ENCODE data around the gene LHX4. TPM values are rescaled to one million over a fixed set of nuclear protein-coding genes. Genes with fewer than 3 reads are reported as not detected.

Gene LHX4
- total and polyA plus RNA-seq, 4 donors = under 0.01 to 0.19 (median 0.05) TPM

DNA sequence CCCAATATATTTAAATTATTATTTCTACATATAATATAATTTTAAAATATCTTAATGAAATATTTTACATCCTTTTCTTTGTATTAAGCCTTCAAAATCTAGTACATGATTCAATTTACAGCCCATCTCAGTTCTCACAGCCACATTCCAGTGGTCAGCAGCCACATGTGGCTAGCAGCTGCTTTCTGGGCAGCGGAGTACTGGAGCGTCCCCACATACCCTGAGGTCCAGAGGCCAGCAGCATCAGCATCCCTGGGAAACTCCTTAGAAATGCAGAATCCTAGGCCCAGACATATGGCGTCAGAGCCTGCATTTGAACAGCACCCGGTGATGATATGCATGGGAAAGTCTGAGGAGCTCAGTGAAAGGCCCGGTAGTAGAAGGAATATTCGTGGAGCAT, 8.6 kb upstream of the LHX4 start:
- WGBS = 89% methylated on average over 6 of the region's 6 CpGs
- H3K9ac ChIP-seq (ENCODE audit: low read depth in 1 of 2, low read length in 2 of 2) = no peak overlapping the region
- no peak for DNase-seq (ENCODE audit: low spot score)
- peaks cover 0 to 6% (median 0%) of the 10 kb centered on the region in 4 donors for H3K27me3 ChIP-seq (ENCODE audit: control insufficient read depth in 4 of 4, insufficient read depth in 4 of 4, low read length in 3 of 4)
- TF ChIP-seq FOXA2 (IDR thresholded peaks at IDR 0.05) = no peak
- no peak for TF ChIP-seq JUND (IDR thresholded peaks at IDR 0.05)
- TF ChIP-seq SP1 (IDR thresholded peaks at IDR 0.05) = no peak
- TF ChIP-seq, protein P1, sequence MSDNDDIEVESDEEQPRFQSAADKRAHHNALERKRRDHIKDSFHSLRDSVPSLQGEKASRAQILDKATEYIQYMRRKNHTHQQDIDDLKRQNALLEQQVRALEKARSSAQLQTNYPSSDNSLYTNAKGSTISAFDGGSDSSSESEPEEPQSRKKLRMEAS (IDR thresholded peaks at IDR 0.05) = no peak
- no peak for TF ChIP-seq REST (IDR thresholded peaks at IDR 0.05)
- no peak for TF ChIP-seq TAF1 (conservative IDR thresholded peaks at IDR 0.05)
- no peaks in the 10 kb centered on the region for H3K9me3 ChIP-seq (ENCODE audit: control insufficient read depth in 4 of 4, low read length in 3 of 4)
- H3K27ac ChIP-seq (ENCODE audit: low read depth in 1 of 2, low read length in 2 of 2) = no peak overlapping the region
- H3K36me3 ChIP-seq (ENCODE audit: control insufficient read depth in 4 of 4, insufficient read depth in 3 of 4, low read depth in 1 of 4, low read length in 3 of 4) = no peaks in the 10 kb centered on the region
- no peak overlapping the region for H3K4me3 ChIP-seq (ENCODE audit: low read depth in 1 of 3, low read length in 3 of 3)
- H3K4me1 ChIP-seq (ENCODE audit: control insufficient read depth in 4 of 4, insufficient read depth in 4 of 4, low read length in 3 of 4) = no peaks in the 10 kb centered on the region

DNA sequence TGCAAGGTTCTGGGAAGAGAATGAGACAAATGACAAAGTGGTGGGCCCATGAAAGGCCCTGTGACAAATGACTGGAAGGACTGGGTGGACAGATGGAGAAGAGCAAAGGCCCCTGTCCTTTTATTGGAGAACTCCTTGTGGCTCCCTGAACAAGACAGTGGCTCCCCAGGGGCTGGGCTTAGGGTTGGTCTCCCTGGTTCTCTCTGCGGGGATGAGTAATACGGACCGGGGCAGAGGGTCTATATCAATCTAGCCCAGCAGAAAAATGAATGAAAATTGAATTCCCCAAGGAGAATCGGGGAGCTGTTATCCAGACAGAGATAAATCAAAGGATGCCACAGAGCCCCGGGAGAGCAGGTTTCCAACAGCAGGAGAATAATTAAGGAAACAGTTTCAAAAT, 5.2 kb upstream of the LHX4 start:
- H3K4me1 ChIP-seq (ENCODE audit: control insufficient read depth in 4 of 4, insufficient read depth in 4 of 4, low read length in 3 of 4) = peaks cover 6 to 12% (median 8%) of the 10 kb centered on the region in 4 donors
- no peak overlapping the region for H3K27ac ChIP-seq (ENCODE audit: low read depth in 1 of 2, low read length in 2 of 2)
- no peaks in the 10 kb centered on the region for H3K9me3 ChIP-seq (ENCODE audit: control insufficient read depth in 4 of 4, low read length in 3 of 4)
- no peak overlapping the region for H3K4me3 ChIP-seq (ENCODE audit: low read depth in 1 of 3, low read length in 3 of 3)
- DNase-seq (ENCODE audit: low spot score) = no peak
- H3K27me3 ChIP-seq (ENCODE audit: control insufficient read depth in 4 of 4, insufficient read depth in 4 of 4, low read length in 3 of 4) = peaks cover 0 to 17% (median 6%) of the 10 kb centered on the region in 4 donors
- no peak overlapping the region for H3K9ac ChIP-seq (ENCODE audit: low read depth in 1 of 2, low read length in 2 of 2)
- no peaks in the 10 kb centered on the region for H3K36me3 ChIP-seq (ENCODE audit: control insufficient read depth in 4 of 4, insufficient read depth in 3 of 4, low read depth in 1 of 4, low read length in 3 of 4)
- WGBS = 68% methylated on average over 5 of the region's 5 CpGs
- TF ChIP-seq FOXA1 (IDR thresholded peaks at IDR 0.05) = no peak
- TF ChIP-seq GABPA (IDR thresholded peaks at IDR 0.05 in 1 of 2, conservative IDR thresholded peaks at IDR 0.05 in 1 of 2) = no peak
- TF ChIP-seq ZBTB33 (IDR thresholded peaks at IDR 0.05) = no peak
- no peak for TF ChIP-seq RAD21 (IDR thresholded peaks at IDR 0.05)
- TF ChIP-seq ATF3 (IDR thresholded peaks at IDR 0.05) = no peak
- TF ChIP-seq, protein P1 (IDR thresholded peaks at IDR 0.05) = no peak
- no peak for TF ChIP-seq FOXA2 (IDR thresholded peaks at IDR 0.05)
- no peak for TF ChIP-seq CTCF (IDR thresholded peaks at IDR 0.05; ENCODE audit: low read depth, low read length, missing input control)
- no peak for TF ChIP-seq SP1 (IDR thresholded peaks at IDR 0.05)
- TF ChIP-seq EGR1 (IDR thresholded peaks at IDR 0.05; ENCODE audit: low read depth in 2 of 2) = no peak
- no peak for TF ChIP-seq TAF1 (conservative IDR thresholded peaks at IDR 0.05)
- no peak for TF ChIP-seq HNF4A (conservative IDR thresholded peaks at IDR 0.05)
- no peak for TF ChIP-seq REST (IDR thresholded peaks at IDR 0.05)

Data from liver (tissue), 9 donors.